SK-N-MC (cell line): ENCODE measurements around the gene TMEM117.

Experiments
- EZH2 ChIP-seq: fragments of 200-600 bp; sonication (generic); IDR thresholded peaks from one replicate; pipeline ENCODE4 v1.6.1; 2017; ENCODE audit warnings: antibody characterized with exemption
- FOXP2 ChIP-seq: optimal IDR thresholded peaks from 2 replicates; pipeline ENCODE3; 2011; ENCODE audit warnings: mild to moderate bottlenecking, moderate library complexity; ENCODE audit not compliant: insufficient read depth; ENCODE audit errors: extremely low read length, control extremely low read depth
- POLR2AphosphoS5 ChIP-seq: IDR thresholded peaks from 2 replicates; pipeline ENCODE4 v1.6.1; 2012; ENCODE audit warnings: mild to moderate bottlenecking, low read depth, low read length, borderline replicate concordance

DNA sequence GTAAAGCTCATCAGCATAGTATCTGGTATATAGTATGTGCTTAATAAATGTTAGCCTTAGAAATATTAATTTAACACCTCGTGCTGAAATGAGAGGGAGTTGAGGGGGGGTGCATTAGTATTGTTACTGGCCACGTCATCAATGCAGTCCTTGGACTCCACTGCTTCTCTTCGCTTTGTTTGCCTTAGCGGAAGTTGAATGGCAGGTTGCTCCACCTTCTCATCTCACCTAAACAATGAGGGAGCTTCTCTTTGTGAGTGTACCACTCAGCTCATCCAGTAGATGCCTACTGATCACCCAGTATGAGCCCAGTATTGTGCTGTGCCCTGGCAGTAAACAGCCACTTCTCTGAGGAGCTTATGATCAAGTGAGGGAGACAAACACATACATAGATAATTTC lies 4.5 kb downstream of the TMEM117 start:
- TF ChIP-seq POLR2AphosphoS5 (no peak), EZH2 (no peak), FOXP2 (no peak)
